Measurements from ENCODE around the gene GET4.

The GET4 gene

GRCh38 chr7:837001-837400, 39.4 kb upstream of the GET4 start:
- H3K4me3 ChIP-seq (ENCODE audit: control insufficient read depth, low read depth, low read length), result no peak overlapping the region
- DNase-seq (ENCODE audit: low read depth), result no peak
- no peak for TF ChIP-seq CTCF (IDR thresholded peaks at IDR 0.05; ENCODE audit: control insufficient read depth, insufficient read depth, low read depth, low read length, missing control alignments)

GRCh38 chr7:840001-840600, 36.3 kb upstream of the GET4 start:
- DNase-seq (ENCODE audit: low read depth), result no peak
- no peak for TF ChIP-seq CTCF (IDR thresholded peaks at IDR 0.05; ENCODE audit: control insufficient read depth, insufficient read depth, low read depth, low read length, missing control alignments)
- no peak overlapping the region for H3K4me3 ChIP-seq (ENCODE audit: control insufficient read depth, low read depth, low read length)

GRCh38 chr7:841943-842342, 34.4 kb upstream of the GET4 start:
- no peak for DNase-seq (ENCODE audit: low read depth)
- TF ChIP-seq CTCF (IDR thresholded peaks at IDR 0.05; ENCODE audit: control insufficient read depth, insufficient read depth, low read depth, low read length, missing control alignments), result no peak
- no peak overlapping the region for H3K4me3 ChIP-seq (ENCODE audit: control insufficient read depth, low read depth, low read length)

GRCh38 chr7:842431-843031, 33.8 kb upstream of the GET4 start:
- no peak for DNase-seq (ENCODE audit: low read depth)
- TF ChIP-seq CTCF (IDR thresholded peaks at IDR 0.05; ENCODE audit: control insufficient read depth, insufficient read depth, low read depth, low read length, missing control alignments), result no peak
- H3K4me3 ChIP-seq (ENCODE audit: control insufficient read depth, low read depth, low read length), result no peak overlapping the region

- no peak overlapping the region for H3K4me3 ChIP-seq (ENCODE audit: control insufficient read depth, low read depth, low read length)
- DNase-seq (ENCODE audit: low read depth), result no peak
- TF ChIP-seq CTCF (IDR thresholded peaks at IDR 0.05; ENCODE audit: control insufficient read depth, insufficient read depth, low read depth, low read length, missing control alignments), result no peak
Measured at GRCh38 chr7:843230-843629, 33.1 kb upstream of the GET4 start.

- no peak overlapping the region for H3K4me3 ChIP-seq (ENCODE audit: control insufficient read depth, low read depth, low read length)
- no peak for TF ChIP-seq CTCF (IDR thresholded peaks at IDR 0.05; ENCODE audit: control insufficient read depth, insufficient read depth, low read depth, low read length, missing control alignments)
- DNase-seq (ENCODE audit: low read depth), result no peak
Measured at GRCh38 chr7:844043-844442, 32.3 kb upstream of the GET4 start.
